ENCODE measurements around the gene UGT1A7.

DNA sequence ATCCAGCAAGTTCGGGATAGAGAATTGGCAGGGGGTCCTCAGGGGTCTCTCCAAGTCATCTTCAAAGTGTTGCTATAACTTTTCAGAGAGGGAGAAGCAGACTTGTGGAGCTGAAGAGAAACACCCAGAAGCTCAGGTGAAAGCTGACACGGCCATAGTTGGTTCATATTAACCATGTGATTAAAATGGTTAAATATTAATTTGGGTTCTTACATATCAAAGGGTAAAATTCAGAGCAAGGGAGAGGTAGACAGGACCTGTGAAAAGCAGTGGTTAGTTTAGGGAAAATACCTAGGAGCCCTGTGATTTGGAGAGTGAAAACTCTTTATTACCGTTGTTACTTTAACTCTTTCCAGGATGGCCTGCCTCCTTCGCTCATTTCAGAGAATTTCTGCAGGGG lies 10.9 kb downstream of the UGT1A7 start, which contains the start of gene UGT1A6:
- TF ChIP-seq RAD21 (IDR thresholded peaks at IDR 0.05; ENCODE audit: low read depth) (no peak), EGR1 (IDR thresholded peaks at IDR 0.05) (no peak)
- TF ChIP-seq, protein P1, sequence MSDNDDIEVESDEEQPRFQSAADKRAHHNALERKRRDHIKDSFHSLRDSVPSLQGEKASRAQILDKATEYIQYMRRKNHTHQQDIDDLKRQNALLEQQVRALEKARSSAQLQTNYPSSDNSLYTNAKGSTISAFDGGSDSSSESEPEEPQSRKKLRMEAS (IDR thresholded peaks at IDR 0.05): no peak
